ENCODE measurements around the gene RBFOX1. TPM values are rescaled to one million over a fixed set of nuclear protein-coding genes. Genes with fewer than 3 reads are reported as not detected.

The RBFOX1 gene
- total RNA-seq, 2 donors from 2014 or later, result not detected

GRCh38 chr16:7397901-7398300 is 65.3 kb downstream of the RBFOX1 start:
- H3K36me3 ChIP-seq (replicated peaks in 1 of 2; ENCODE audit: insufficient read depth in 1 of 2, low read depth in 2 of 2), result no peaks in the 10 kb centered on the region
- H3K4me1 ChIP-seq, result no peaks in the 10 kb centered on the region
- H3K4me3 ChIP-seq, result no peak overlapping the region
- 63 to 65% methylated on average over 5 of the region's 5 CpGs for WGBS, 2 donors
- H3K27ac ChIP-seq, result no peak overlapping the region
- no peak for DNase-seq
- intact Hi-C loops (cut with DNase I), result no loop called here
- TF ChIP-seq CTCF (IDR thresholded peaks at IDR 0.05), result no peak
- no peak for TF ChIP-seq POLR2A (IDR thresholded peaks at IDR 0.05)
- no peak for ATAC-seq
- H3K27me3 ChIP-seq, result no peaks in the 10 kb centered on the region
- H3K9me3 ChIP-seq, result no peaks in the 10 kb centered on the region

- Histone ChIP-seq H3K4me1 (no peaks in the 10 kb centered on the region), H3K36me3 (replicated peaks in 1 of 2; ENCODE audit: insufficient read depth in 1 of 2, low read depth in 2 of 2) (no peaks in the 10 kb centered on the region), H3K27me3 (no peaks in the 10 kb centered on the region), H3K27ac (no peak overlapping the region), H3K4me3 (no peak overlapping the region), H3K9me3 (no peaks in the 10 kb centered on the region)
- intact Hi-C loops (cut with DNase I), result no loop called here
- DNase-seq, result no peak
- WGBS, 2 donors, result 61 to 77% methylated on average over 4 of the region's 4 CpGs
- no peak for TF ChIP-seq POLR2A (IDR thresholded peaks at IDR 0.05)
- TF ChIP-seq CTCF (IDR thresholded peaks at IDR 0.05), result no peak
- ATAC-seq, result no peak
Observed at GRCh38 chr16:7398536-7398935, 65.9 kb downstream of the RBFOX1 start.

- ATAC-seq, result no peak
- Histone ChIP-seq H3K27me3 (no peaks in the 10 kb centered on the region), H3K27ac (no peak overlapping the region), H3K36me3 (replicated peaks in 1 of 2; ENCODE audit: insufficient read depth in 1 of 2, low read depth in 2 of 2) (no peaks in the 10 kb centered on the region), H3K4me1 (no peaks in the 10 kb centered on the region), H3K4me3 (no peak overlapping the region), H3K9me3 (no peaks in the 10 kb centered on the region)
- no peak for TF ChIP-seq CTCF (IDR thresholded peaks at IDR 0.05)
- TF ChIP-seq POLR2A (IDR thresholded peaks at IDR 0.05), result no peak
- DNase-seq, result no peak
- 79 to 80% methylated on average over 7 of the region's 7 CpGs for WGBS, 2 donors
- intact Hi-C loops (cut with DNase I), result no loop called here
Observed at GRCh38 chr16:7399296-7399695, 66.7 kb downstream of the RBFOX1 start.

- Histone ChIP-seq H3K4me3 (no peak overlapping the region), H3K36me3 (replicated peaks in 1 of 2; ENCODE audit: insufficient read depth in 1 of 2, low read depth in 2 of 2) (no peaks in the 10 kb centered on the region), H3K27ac (no peak overlapping the region), H3K27me3 (no peaks in the 10 kb centered on the region), H3K4me1 (no peaks in the 10 kb centered on the region), H3K9me3 (no peaks in the 10 kb centered on the region)
- ATAC-seq (no peak), DNase-seq (no peak)
- intact Hi-C loops (cut with DNase I), result no loop called here
- 42 to 58% methylated on average over 5 of the region's 5 CpGs for WGBS, 2 donors
- TF ChIP-seq CTCF (IDR thresholded peaks at IDR 0.05), result no peak
- no peak for TF ChIP-seq POLR2A (IDR thresholded peaks at IDR 0.05)
Observed at GRCh38 chr16:7400117-7400890, 67.7 kb downstream of the RBFOX1 start.

GRCh38 chr16:7404217-7404616 is 71.6 kb downstream of the RBFOX1 start:
- ATAC-seq, result no peak
- Histone ChIP-seq H3K4me3 (no peak overlapping the region), H3K9me3 (no peaks in the 10 kb centered on the region), H3K36me3 (replicated peaks in 1 of 2; ENCODE audit: insufficient read depth in 1 of 2, low read depth in 2 of 2) (no peaks in the 10 kb centered on the region), H3K27me3 (no peaks in the 10 kb centered on the region), H3K4me1 (no peaks in the 10 kb centered on the region), H3K27ac (no peak overlapping the region)
- TF ChIP-seq POLR2A (IDR thresholded peaks at IDR 0.05) (no peak), CTCF (IDR thresholded peaks at IDR 0.05) (no peak)
- DNase-seq, result no peak
- intact Hi-C loops (cut with DNase I), result no loop called here
- WGBS, 2 donors, result 13 to 41% methylated on average over 5 of the region's 5 CpGs
